ENCODE results near the gene VEZT. TPM values are rescaled to one million over a fixed set of nuclear protein-coding genes. Genes with fewer than 3 reads are reported as not detected.

VEZT gene
- total RNA-seq, 1 donor = 77.1 TPM

DNA sequence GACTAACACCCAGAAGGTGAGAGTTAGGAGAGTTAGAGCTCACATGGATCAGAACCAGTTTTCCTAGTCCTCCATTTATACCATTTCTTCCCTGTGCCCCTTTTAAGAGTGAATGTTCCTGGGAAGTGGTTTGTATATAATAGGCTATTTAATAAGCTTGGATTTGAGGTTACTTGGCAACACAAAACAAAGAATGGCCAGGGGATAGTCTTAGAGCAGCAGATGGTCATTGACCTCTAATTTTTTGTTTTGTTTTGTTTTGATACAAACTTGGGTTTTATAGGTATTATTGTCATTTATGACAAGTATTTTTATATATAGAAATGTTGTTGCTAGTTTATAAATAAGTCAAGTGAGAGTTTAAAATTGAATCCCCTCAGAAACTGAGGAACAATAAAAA lies 35.8 kb downstream of the VEZT start:
- Histone ChIP-seq H3K27me3 (ENCODE audit: insufficient read depth, low read length) (no peaks in the 10 kb centered on the region), H3K36me3 (ENCODE audit: insufficient read depth, low read length) (peaks cover 32% of the 10 kb centered on the region), H4K20me1 (ENCODE audit: insufficient read depth, low read length) (no peaks in the 10 kb centered on the region), H3K9me3 (ENCODE audit: low read depth, low read length) (no peaks in the 10 kb centered on the region), H3K4me3 (ENCODE audit: insufficient read depth, low read length) (no peak overlapping the region), H3K79me2 (ENCODE audit: insufficient read depth, low read length) (peaks cover 20% of the 10 kb centered on the region), H3K27ac (ENCODE audit: low read depth, low read length) (no peak overlapping the region), H2AFZ (ENCODE audit: low read length) (no peak overlapping the region), H3K4me2 (ENCODE audit: insufficient read depth, low read length) (no peak overlapping the region), H3K4me1 (ENCODE audit: insufficient read depth, low read length) (no peaks in the 10 kb centered on the region)
- TF ChIP-seq, protein P1, sequence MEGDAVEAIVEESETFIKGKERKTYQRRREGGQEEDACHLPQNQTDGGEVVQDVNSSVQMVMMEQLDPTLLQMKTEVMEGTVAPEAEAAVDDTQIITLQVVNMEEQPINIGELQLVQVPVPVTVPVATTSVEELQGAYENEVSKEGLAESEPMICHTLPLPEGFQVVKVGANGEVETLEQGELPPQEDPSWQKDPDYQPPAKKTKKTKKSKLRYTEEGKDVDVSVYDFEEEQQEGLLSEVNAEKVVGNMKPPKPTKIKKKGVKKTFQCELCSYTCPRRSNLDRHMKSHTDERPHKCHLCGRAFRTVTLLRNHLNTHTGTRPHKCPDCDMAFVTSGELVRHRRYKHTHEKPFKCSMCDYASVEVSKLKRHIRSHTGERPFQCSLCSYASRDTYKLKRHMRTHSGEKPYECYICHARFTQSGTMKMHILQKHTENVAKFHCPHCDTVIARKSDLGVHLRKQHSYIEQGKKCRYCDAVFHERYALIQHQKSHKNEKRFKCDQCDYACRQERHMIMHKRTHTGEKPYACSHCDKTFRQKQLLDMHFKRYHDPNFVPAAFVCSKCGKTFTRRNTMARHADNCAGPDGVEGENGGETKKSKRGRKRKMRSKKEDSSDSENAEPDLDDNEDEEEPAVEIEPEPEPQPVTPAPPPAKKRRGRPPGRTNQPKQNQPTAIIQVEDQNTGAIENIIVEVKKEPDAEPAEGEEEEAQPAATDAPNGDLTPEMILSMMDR (IDR thresholded peaks at IDR 0.05; ENCODE audit: extremely low read depth, low read depth, low read length) = no peak
- DNase-seq (ENCODE audit: insufficient read length, low spot score, missing footprints) = no peak

- H4K20me1 ChIP-seq (ENCODE audit: insufficient read depth, low read length) = no peaks in the 10 kb centered on the region
- H3K27me3 ChIP-seq (ENCODE audit: insufficient read depth, low read length) = no peaks in the 10 kb centered on the region
- H3K36me3 ChIP-seq (ENCODE audit: insufficient read depth, low read length) = peaks cover 32% of the 10 kb centered on the region
- H3K27ac ChIP-seq (ENCODE audit: low read depth, low read length) = no peak overlapping the region
- TF ChIP-seq, protein P1 (IDR thresholded peaks at IDR 0.05; ENCODE audit: extremely low read depth, low read depth, low read length) = no peak
- no peak overlapping the region for H2AFZ ChIP-seq (ENCODE audit: low read length)
- no peaks in the 10 kb centered on the region for H3K79me2 ChIP-seq (ENCODE audit: insufficient read depth, low read length)
- no peak overlapping the region for H3K4me2 ChIP-seq (ENCODE audit: insufficient read depth, low read length)
- H3K9me3 ChIP-seq (ENCODE audit: low read depth, low read length) = no peaks in the 10 kb centered on the region
- DNase-seq (ENCODE audit: insufficient read length, low spot score, missing footprints) = no peak
- H3K4me1 ChIP-seq (ENCODE audit: insufficient read depth, low read length) = no peaks in the 10 kb centered on the region
- no peak overlapping the region for H3K4me3 ChIP-seq (ENCODE audit: insufficient read depth, low read length)
Measured at GRCh38 chr12:95257541-95257940, 39.9 kb downstream of the VEZT start.

DNA sequence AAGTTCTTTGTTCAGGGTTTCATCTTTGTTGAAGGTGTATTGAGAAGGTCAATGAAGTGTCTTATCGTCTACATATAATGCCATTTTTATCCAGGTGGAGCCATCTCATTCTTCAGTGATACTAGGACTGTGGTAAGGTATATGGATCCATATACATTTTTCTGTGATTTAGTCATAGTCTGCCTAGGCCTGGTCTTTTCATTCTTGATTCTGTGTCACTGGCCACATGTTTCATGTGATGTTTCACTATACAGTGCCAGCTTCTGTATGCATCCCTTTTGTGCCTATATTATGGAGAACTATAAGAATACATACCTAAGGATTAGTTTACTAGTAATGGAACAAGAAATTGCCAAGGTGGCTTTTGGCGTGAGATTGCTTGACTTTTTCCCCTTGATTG lies 40.5 kb downstream of the VEZT start:
- Histone ChIP-seq H3K27ac (ENCODE audit: low read depth, low read length) (no peak overlapping the region), H3K36me3 (ENCODE audit: insufficient read depth, low read length) (peaks cover 28% of the 10 kb centered on the region)
- DNase-seq (ENCODE audit: insufficient read length, low spot score, missing footprints) = no peak

DNA sequence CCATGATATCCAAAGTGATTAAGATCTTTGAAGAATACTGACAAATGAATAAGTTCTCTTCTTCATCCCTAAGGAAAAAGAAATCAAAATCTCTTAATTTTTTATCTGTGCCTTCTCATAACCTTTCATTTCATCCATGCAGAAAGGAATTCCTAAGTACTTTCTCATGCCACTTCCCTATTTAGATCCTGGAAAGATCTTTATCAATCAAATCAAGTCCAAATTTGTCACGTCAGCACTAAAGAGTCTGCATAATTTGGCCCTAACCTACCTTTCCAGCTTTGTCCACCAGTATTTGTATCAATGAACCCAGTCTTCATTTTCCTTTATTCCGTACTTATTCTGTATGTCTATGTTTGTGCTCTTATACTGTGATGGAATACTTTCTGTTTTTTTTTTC lies 41.2 kb downstream of the VEZT start:
- no peak overlapping the region for H3K27ac ChIP-seq (ENCODE audit: low read depth, low read length)
- no peaks in the 10 kb centered on the region for H3K9me3 ChIP-seq (ENCODE audit: low read depth, low read length)
- H2AFZ ChIP-seq (ENCODE audit: low read length) = no peak overlapping the region
- H3K4me2 ChIP-seq (ENCODE audit: insufficient read depth, low read length) = no peak overlapping the region
- H3K36me3 ChIP-seq (ENCODE audit: insufficient read depth, low read length) = peaks cover 27% of the 10 kb centered on the region
- H3K27me3 ChIP-seq (ENCODE audit: insufficient read depth, low read length) = no peaks in the 10 kb centered on the region
- no peaks in the 10 kb centered on the region for H3K4me1 ChIP-seq (ENCODE audit: insufficient read depth, low read length)
- no peaks in the 10 kb centered on the region for H3K79me2 ChIP-seq (ENCODE audit: insufficient read depth, low read length)
- no peak for DNase-seq (ENCODE audit: insufficient read length, low spot score, missing footprints)
- TF ChIP-seq, protein P1 (IDR thresholded peaks at IDR 0.05; ENCODE audit: extremely low read depth, low read depth, low read length) = no peak
- H4K20me1 ChIP-seq (ENCODE audit: insufficient read depth, low read length) = no peaks in the 10 kb centered on the region
- no peak overlapping the region for H3K4me3 ChIP-seq (ENCODE audit: insufficient read depth, low read length)

More for the DNA sequence above, 40.5 kb downstream of the VEZT start:
- Histone ChIP-seq H3K4me1 (ENCODE audit: insufficient read depth, low read length) (no peaks in the 10 kb centered on the region), H3K27me3 (ENCODE audit: insufficient read depth, low read length) (no peaks in the 10 kb centered on the region), H3K9me3 (ENCODE audit: low read depth, low read length) (no peaks in the 10 kb centered on the region), H4K20me1 (ENCODE audit: insufficient read depth, low read length) (no peaks in the 10 kb centered on the region), H3K79me2 (ENCODE audit: insufficient read depth, low read length) (no peaks in the 10 kb centered on the region), H2AFZ (ENCODE audit: low read length) (no peak overlapping the region), H3K4me2 (ENCODE audit: insufficient read depth, low read length) (no peak overlapping the region), H3K4me3 (ENCODE audit: insufficient read depth, low read length) (no peak overlapping the region)
- TF ChIP-seq, protein P1 (IDR thresholded peaks at IDR 0.05; ENCODE audit: extremely low read depth, low read depth, low read length) = no peak

All from osteoblast (primary cell).